Measurements from ENCODE around the gene GPC6. TPM values are rescaled to one million over a fixed set of nuclear protein-coding genes. Genes with fewer than 3 reads are reported as not detected.

Gene GPC6

DNA sequence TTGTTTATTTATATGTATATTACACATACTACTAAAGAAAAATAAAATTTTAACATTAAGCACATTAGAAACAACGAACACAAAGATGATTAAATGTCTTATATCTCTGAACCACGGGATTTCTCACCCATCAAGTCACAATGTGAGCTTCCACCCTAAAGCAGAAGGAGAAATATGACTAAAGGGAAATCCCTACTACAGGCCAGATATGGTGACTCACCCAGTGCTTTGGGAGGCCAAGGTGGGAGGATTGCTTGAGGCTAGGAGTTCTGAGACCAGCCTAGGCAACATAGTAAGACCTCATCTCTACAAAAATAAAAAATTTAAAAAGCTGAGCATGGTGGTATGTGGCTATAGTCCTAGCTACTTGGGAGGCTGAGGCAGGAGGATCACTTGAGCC is 1228.3 kb downstream of the GPC6 start:
- H4K91ac ChIP-seq (ENCODE audit: low read depth, low read length, poor library complexity): no peak overlapping the region
- H3K9ac ChIP-seq (ENCODE audit: low read depth, low read length, poor library complexity): no peak overlapping the region
- no peak overlapping the region for H2BK15ac ChIP-seq (ENCODE audit: low read length)
- H2BK5ac ChIP-seq (ENCODE audit: low read length): no peak overlapping the region
- H3K4me2 ChIP-seq (ENCODE audit: insufficient read depth, low read length, poor library complexity, severe bottlenecking): no peak overlapping the region
- H3K4me1 ChIP-seq (ENCODE audit: control insufficient read depth in 2 of 2, insufficient read depth in 1 of 2, low read depth in 1 of 2, low read length in 2 of 2): no peaks in the 10 kb centered on the region
- no peak overlapping the region for H3K23ac ChIP-seq (ENCODE audit: low read depth, low read length, poor library complexity)
- no peak overlapping the region for H2AK5ac ChIP-seq (ENCODE audit: low read depth, low read length)
- no CpG with 5 or more reads among the region's 2 CpGs for WGBS, 2 donors (ENCODE audit: extremely low coverage in 2 of 2, insufficient read length in 2 of 2, insufficient replicate concordance in 1 of 2)
- H3K4me3 ChIP-seq (ENCODE audit: low read length in 2 of 2): no peak overlapping the region
- DNase-seq (ENCODE audit: low spot score): no peak
- H4K8ac ChIP-seq (ENCODE audit: low read depth, low read length): no peak overlapping the region
- H2BK12ac ChIP-seq (ENCODE audit: low read length): no peak overlapping the region
- H3K4ac ChIP-seq (ENCODE audit: low read length): no peak overlapping the region
- no peak overlapping the region for H2AFZ ChIP-seq (ENCODE audit: low read length)
- H3K27ac ChIP-seq (replicated peaks; ENCODE audit: low read length): no peak overlapping the region
- no peaks in the 10 kb centered on the region for H3K36me3 ChIP-seq (replicated peaks in 1 of 2; ENCODE audit: control insufficient read depth in 2 of 2, insufficient read depth in 2 of 2, low read length in 2 of 2)
- no peaks in the 10 kb centered on the region for H3K9me3 ChIP-seq (replicated peaks in 1 of 2; ENCODE audit: control insufficient read depth in 2 of 2, insufficient read depth in 1 of 2, low read depth in 1 of 2, low read length in 2 of 2)
- no peak overlapping the region for H2BK120ac ChIP-seq (ENCODE audit: low read depth, low read length)
- no peak overlapping the region for H3K14ac ChIP-seq (ENCODE audit: low read length)
- H3K79me1 ChIP-seq (ENCODE audit: low read depth, low read length): no peaks in the 10 kb centered on the region
- H3K27me3 ChIP-seq (ENCODE audit: control insufficient read depth in 3 of 3, insufficient read depth in 3 of 3, low read depth in 1 of 3, low read length in 3 of 3): peaks cover 0 to 10% (median 0%) of the 10 kb centered on the region in 3 experiments
- H3K18ac ChIP-seq (ENCODE audit: low read length): no peak overlapping the region

DNA sequence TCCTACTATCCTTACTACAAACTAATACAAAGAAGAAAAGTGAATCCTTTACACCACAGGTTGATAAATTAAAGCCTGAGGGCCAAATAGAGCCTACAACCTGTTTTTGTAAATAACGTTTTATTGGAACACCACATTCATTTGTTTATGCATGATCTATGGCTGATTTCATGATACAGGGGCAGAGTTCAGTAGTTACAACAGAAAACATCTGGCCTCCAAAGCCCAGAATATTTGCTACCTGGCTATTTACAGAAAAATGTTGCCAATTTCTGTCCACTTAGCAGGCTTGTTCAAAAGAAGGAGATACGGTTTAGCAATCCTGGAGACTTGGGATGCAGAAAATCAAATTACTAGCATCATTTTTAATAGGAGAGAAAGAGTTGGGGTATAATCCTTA is 1228.8 kb downstream of the GPC6 start:
- no peak overlapping the region for H2BK120ac ChIP-seq (ENCODE audit: low read depth, low read length)
- no peak for DNase-seq (ENCODE audit: low spot score)
- no peak overlapping the region for H3K9ac ChIP-seq (ENCODE audit: low read depth, low read length, poor library complexity)
- no peak overlapping the region for H3K4me2 ChIP-seq (ENCODE audit: insufficient read depth, low read length, poor library complexity, severe bottlenecking)
- peaks cover 0 to 10% (median 0%) of the 10 kb centered on the region in 3 experiments for H3K27me3 ChIP-seq (ENCODE audit: control insufficient read depth in 3 of 3, insufficient read depth in 3 of 3, low read depth in 1 of 3, low read length in 3 of 3)
- H2BK5ac ChIP-seq (ENCODE audit: low read length): no peak overlapping the region
- no peak overlapping the region for H4K8ac ChIP-seq (ENCODE audit: low read depth, low read length)
- H3K14ac ChIP-seq (ENCODE audit: low read length): no peak overlapping the region
- no peak overlapping the region for H2BK15ac ChIP-seq (ENCODE audit: low read length)
- H3K36me3 ChIP-seq (replicated peaks in 1 of 2; ENCODE audit: control insufficient read depth in 2 of 2, insufficient read depth in 2 of 2, low read length in 2 of 2): no peaks in the 10 kb centered on the region
- H3K9me3 ChIP-seq (replicated peaks in 1 of 2; ENCODE audit: control insufficient read depth in 2 of 2, insufficient read depth in 1 of 2, low read depth in 1 of 2, low read length in 2 of 2): no peaks in the 10 kb centered on the region
- H2BK12ac ChIP-seq (ENCODE audit: low read length): no peak overlapping the region
- no CpG with 5 or more reads among the region's 2 CpGs for WGBS, 2 donors (ENCODE audit: extremely low coverage in 2 of 2, insufficient read length in 2 of 2, insufficient replicate concordance in 1 of 2)
- no peaks in the 10 kb centered on the region for H3K4me1 ChIP-seq (ENCODE audit: control insufficient read depth in 2 of 2, insufficient read depth in 1 of 2, low read depth in 1 of 2, low read length in 2 of 2)
- no peak overlapping the region for H4K91ac ChIP-seq (ENCODE audit: low read depth, low read length, poor library complexity)
- H3K4me3 ChIP-seq (ENCODE audit: low read length in 2 of 2): no peak overlapping the region
- H3K79me1 ChIP-seq (ENCODE audit: low read depth, low read length): no peaks in the 10 kb centered on the region
- no peak overlapping the region for H3K23ac ChIP-seq (ENCODE audit: low read depth, low read length, poor library complexity)
- no peak overlapping the region for H3K18ac ChIP-seq (ENCODE audit: low read length)
- H2AK5ac ChIP-seq (ENCODE audit: low read depth, low read length): no peak overlapping the region
- H3K27ac ChIP-seq (replicated peaks; ENCODE audit: low read length): no peak overlapping the region
- H2AFZ ChIP-seq (ENCODE audit: low read length): no peak overlapping the region
- H3K4ac ChIP-seq (ENCODE audit: low read length): no peak overlapping the region

Small RNA genes lying within 50 kb of the gene (small RNA-seq; reads per million reads assigned to genes)
- gene RNA5SP35 (ENCODE audit: insufficient read depth): not detected

Data from neuronal stem cell (in vitro differentiated cells).